ENCODE results near the gene GABARAPL2.

The GABARAPL2 gene

DNA sequence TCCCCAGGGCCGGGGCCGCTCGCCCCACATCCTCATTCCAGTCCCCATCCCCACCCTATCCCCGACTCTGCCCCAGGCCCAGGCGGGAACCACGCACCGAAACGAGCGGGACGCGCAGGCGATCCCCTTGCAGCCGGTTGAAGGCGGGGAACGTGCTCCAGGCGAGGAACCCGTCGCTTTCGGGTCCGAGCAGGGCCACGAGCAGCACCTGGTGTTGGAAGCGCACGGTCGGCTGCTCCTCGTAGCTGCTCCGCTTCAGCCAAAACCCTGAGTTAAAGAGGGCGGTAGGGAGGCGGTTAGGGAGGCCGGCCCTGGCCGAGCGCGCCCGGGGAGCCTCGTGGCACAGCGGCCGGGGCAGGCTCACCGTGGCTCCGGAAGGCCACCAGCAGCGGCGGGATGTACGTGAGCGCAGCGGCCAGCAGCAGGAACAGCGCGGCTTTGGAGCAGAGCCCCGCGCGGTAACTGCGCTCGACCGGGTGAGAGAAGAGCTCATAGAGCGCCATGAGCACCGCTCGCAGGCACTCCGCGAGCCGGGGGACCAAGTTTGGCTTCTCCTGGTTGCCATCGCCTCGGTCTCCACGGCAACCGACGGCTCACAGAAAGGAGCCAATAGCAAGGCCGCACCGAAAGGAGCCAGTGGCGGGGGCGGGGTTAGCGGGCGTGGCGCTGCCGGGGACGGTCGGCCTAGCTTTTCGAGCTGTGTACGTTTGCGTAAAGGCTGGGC, 10.3 kb upstream of the GABARAPL2 start, which contains the start of gene TMEM231 (continued):
- TF ChIP-seq ZNF510 (tag by site-specific recombination; IDR thresholded peaks at IDR 0.05; ENCODE audit: insufficient replicate concordance): no peak
- 0 out of 2 replicates have a peak, but pooled peaks have one; percentile 9 for TF ChIP-seq ZNF121 (tag by site-specific recombination; IDR thresholded peaks at IDR 0.05)
- TF ChIP-seq ZNF341 (tag by site-specific recombination; IDR thresholded peaks at IDR 0.05; ENCODE audit: low read depth): peak; percentile 94
- TF ChIP-seq AEBP2 (tag by site-specific recombination; IDR thresholded peaks at IDR 0.05; ENCODE audit: borderline replicate concordance): no peak
- TF ChIP-seq ZNF146 (tag by site-specific recombination; IDR thresholded peaks at IDR 0.05): no peak
- TF ChIP-seq ZNF843 (tag by site-specific recombination; IDR thresholded peaks at IDR 0.05): no peak
- TF ChIP-seq ZNF600 (tag by site-specific recombination; IDR thresholded peaks at IDR 0.05): peak; percentile 70
- peak; percentile 65 for TF ChIP-seq ZNF777 (tag by site-specific recombination; IDR thresholded peaks at IDR 0.05; ENCODE audit: borderline replicate concordance)
- TF ChIP-seq ZBTB7A (tag by site-specific recombination; IDR thresholded peaks at IDR 0.05; ENCODE audit: low read depth): no peak
- no peak for TF ChIP-seq ZNF785 (tag by site-specific recombination; IDR thresholded peaks at IDR 0.05)
- peak; percentile 32; the same call in 1 of the 2 replicates for TF ChIP-seq KLF1 (tag by site-specific recombination; IDR thresholded peaks at IDR 0.05)
- TF ChIP-seq KLF9 (tag by site-specific recombination; IDR thresholded peaks at IDR 0.05; ENCODE audit: low read depth): peak; percentile 96
- no peak for TF ChIP-seq ZFP41 (tag by site-specific recombination; IDR thresholded peaks at IDR 0.05; ENCODE audit: borderline replicate concordance)
- TF ChIP-seq BCL11B (tag by site-specific recombination; IDR thresholded peaks at IDR 0.05; ENCODE audit: low read depth): no peak
- TF ChIP-seq ZNF529 (tag by site-specific recombination; IDR thresholded peaks at IDR 0.05; ENCODE audit: insufficient replicate concordance): no peak
- TF ChIP-seq ZBTB8A (tag by site-specific recombination; IDR thresholded peaks at IDR 0.05): no peak
- TF ChIP-seq ZSCAN18 (tag by site-specific recombination; IDR thresholded peaks at IDR 0.05): no peak
- no peak for TF ChIP-seq EGR2 (tag by site-specific recombination; IDR thresholded peaks at IDR 0.05; ENCODE audit: low read depth)
- no peak for TF ChIP-seq ZNF324 (tag by site-specific recombination; IDR thresholded peaks at IDR 0.05)
- TF ChIP-seq, protein P1, sequence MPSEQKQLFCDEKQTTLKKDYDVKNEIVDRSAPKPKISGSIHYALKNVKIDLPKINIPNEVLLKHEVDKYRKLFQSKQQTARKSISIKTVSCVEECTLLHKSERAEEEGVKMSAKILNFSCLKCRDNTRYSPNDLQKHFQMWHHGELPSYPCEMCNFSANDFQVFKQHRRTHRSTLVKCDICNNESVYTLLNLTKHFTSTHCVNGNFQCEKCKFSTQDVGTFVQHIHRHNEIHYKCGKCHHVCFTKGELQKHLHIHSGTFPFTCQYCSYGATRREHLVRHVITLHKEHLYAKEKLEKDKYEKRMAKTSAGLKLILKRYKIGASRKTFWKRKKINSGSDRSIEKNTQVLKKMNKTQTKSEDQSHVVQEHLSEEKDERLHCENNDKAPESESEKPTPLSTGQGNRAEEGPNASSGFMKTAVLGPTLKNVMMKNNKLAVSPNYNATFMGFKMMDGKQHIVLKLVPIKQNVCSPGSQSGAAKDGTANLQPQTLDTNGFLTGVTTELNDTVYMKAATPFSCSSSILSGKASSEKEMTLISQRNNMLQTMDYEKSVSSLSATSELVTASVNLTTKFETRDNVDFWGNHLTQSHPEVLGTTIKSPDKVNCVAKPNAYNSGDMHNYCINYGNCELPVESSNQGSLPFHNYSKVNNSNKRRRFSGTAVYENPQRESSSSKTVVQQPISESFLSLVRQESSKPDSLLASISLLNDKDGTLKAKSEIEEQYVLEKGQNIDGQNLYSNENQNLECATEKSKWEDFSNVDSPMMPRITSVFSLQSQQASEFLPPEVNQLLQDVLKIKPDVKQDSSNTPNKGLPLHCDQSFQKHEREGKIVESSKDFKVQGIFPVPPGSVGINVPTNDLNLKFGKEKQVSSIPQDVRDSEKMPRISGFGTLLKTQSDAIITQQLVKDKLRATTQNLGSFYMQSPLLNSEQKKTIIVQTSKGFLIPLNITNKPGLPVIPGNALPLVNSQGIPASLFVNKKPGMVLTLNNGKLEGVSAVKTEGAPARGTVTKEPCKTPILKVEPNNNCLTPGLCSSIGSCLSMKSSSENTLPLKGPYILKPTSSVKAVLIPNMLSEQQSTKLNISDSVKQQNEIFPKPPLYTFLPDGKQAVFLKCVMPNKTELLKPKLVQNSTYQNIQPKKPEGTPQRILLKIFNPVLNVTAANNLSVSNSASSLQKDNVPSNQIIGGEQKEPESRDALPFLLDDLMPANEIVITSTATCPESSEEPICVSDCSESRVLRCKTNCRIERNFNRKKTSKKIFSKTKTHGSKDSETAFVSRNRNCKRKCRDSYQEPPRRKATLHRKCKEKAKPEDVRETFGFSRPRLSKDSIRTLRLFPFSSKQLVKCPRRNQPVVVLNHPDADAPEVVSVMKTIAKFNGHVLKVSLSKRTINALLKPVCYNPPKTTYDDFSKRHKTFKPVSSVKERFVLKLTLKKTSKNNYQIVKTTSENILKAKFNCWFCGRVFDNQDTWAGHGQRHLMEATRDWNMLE (tag by site-specific recombination; conservative IDR thresholded peaks at IDR 0.05; ENCODE audit: low read depth): no peak
- TF ChIP-seq, protein P2, sequence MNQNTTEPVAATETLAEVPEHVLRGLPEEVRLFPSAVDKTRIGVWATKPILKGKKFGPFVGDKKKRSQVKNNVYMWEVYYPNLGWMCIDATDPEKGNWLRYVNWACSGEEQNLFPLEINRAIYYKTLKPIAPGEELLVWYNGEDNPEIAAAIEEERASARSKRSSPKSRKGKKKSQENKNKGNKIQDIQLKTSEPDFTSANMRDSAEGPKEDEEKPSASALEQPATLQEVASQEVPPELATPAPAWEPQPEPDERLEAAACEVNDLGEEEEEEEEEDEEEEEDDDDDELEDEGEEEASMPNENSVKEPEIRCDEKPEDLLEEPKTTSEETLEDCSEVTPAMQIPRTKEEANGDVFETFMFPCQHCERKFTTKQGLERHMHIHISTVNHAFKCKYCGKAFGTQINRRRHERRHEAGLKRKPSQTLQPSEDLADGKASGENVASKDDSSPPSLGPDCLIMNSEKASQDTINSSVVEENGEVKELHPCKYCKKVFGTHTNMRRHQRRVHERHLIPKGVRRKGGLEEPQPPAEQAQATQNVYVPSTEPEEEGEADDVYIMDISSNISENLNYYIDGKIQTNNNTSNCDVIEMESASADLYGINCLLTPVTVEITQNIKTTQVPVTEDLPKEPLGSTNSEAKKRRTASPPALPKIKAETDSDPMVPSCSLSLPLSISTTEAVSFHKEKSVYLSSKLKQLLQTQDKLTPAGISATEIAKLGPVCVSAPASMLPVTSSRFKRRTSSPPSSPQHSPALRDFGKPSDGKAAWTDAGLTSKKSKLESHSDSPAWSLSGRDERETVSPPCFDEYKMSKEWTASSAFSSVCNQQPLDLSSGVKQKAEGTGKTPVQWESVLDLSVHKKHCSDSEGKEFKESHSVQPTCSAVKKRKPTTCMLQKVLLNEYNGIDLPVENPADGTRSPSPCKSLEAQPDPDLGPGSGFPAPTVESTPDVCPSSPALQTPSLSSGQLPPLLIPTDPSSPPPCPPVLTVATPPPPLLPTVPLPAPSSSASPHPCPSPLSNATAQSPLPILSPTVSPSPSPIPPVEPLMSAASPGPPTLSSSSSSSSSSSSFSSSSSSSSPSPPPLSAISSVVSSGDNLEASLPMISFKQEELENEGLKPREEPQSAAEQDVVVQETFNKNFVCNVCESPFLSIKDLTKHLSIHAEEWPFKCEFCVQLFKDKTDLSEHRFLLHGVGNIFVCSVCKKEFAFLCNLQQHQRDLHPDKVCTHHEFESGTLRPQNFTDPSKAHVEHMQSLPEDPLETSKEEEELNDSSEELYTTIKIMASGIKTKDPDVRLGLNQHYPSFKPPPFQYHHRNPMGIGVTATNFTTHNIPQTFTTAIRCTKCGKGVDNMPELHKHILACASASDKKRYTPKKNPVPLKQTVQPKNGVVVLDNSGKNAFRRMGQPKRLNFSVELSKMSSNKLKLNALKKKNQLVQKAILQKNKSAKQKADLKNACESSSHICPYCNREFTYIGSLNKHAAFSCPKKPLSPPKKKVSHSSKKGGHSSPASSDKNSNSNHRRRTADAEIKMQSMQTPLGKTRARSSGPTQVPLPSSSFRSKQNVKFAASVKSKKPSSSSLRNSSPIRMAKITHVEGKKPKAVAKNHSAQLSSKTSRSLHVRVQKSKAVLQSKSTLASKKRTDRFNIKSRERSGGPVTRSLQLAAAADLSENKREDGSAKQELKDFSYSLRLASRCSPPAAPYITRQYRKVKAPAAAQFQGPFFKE (tag by site-specific recombination; IDR thresholded peaks at IDR 0.05; ENCODE audit: borderline replicate concordance): no peak
- TF ChIP-seq ZNF280D (tag by site-specific recombination; IDR thresholded peaks at IDR 0.05): no peak

All from HEK293 (cell line).